GM23338 (cell line): Measurements from ENCODE around the gene RALY. TPM values are rescaled to one million over a fixed set of nuclear protein-coding genes. Genes with fewer than 3 reads are reported as not detected.

Source experiments
- ATAC-seq: fragments of 200-7000 bp; cut with Tn5 transposase; 3 replicates; pipeline ENCODE4 v1.9.1; 2020
- DNase-seq: peaks from one replicate; pipeline ENCODE4 v3.0.0-alpha.2; 2015; ENCODE audit warnings: low spot score
- H2AFZ ChIP-seq: fragments of 200-600 bp; sonication (generic); 2 replicates; pipeline ENCODE4 v1.8.0; 2016; ENCODE audit warnings: antibody characterized with exemption, mild to moderate bottlenecking, moderate library complexity
- H3F3A ChIP-seq: fragments of 200-600 bp; sonication (generic); replicated peaks from 2 replicates; pipeline ENCODE4 v1.8.0; 2017; ENCODE audit warnings: antibody characterized with exemption, mixed run types, low read depth
- H3K27ac ChIP-seq: fragments of 200-600 bp; sonication (generic); 2 replicates; pipeline ENCODE4 v1.6.1; 2016; ENCODE audit warnings: low read depth
- H3K27me3 ChIP-seq: fragments of 200-600 bp; sonication (generic); 2 replicates; pipeline ENCODE4 v1.8.0; 2016; ENCODE audit warnings: mild to moderate bottlenecking, mixed run types, moderate library complexity; ENCODE audit not compliant: insufficient read depth
- H3K36me3 ChIP-seq: fragments of 200-600 bp; sonication (generic); 2 replicates; pipeline ENCODE4 v1.8.0; 2016; ENCODE audit warnings: mild to moderate bottlenecking; ENCODE audit not compliant: insufficient read depth
- H3K4me1 ChIP-seq: fragments of 200-600 bp; sonication (generic); 2 replicates; pipeline ENCODE4 v1.8.0; 2016; ENCODE audit warnings: mild to moderate bottlenecking, moderate library complexity; ENCODE audit not compliant: insufficient read depth
- H3K4me2 ChIP-seq: fragments of 200-600 bp; sonication (generic); 2 replicates; pipeline ENCODE4 v1.7.1; 2017; ENCODE audit warnings: mixed run types
- H3K4me3 ChIP-seq: fragments of 200-600 bp; sonication (generic); 2 replicates; pipeline ENCODE4 v1.6.1; 2016; ENCODE audit warnings: mixed run types
- H3K79me2 ChIP-seq: fragments of 200-600 bp; sonication (generic); replicated peaks from 2 replicates; pipeline ENCODE4 v1.8.0; 2017; ENCODE audit warnings: mild to moderate bottlenecking; ENCODE audit not compliant: insufficient read depth
- H3K9me2 ChIP-seq: fragments of 200-600 bp; sonication (generic); 2 replicates; pipeline ENCODE4 v1.8.0; 2017; ENCODE audit not compliant: insufficient read depth
- H4K20me1 ChIP-seq: fragments of 200-600 bp; sonication (generic); replicated peaks from 2 replicates; pipeline ENCODE4 v1.8.0; 2017; ENCODE audit warnings: mild to moderate bottlenecking; ENCODE audit not compliant: insufficient read depth
- H3K27ac Mint-ChIP-seq: 2 replicates; pipeline ENCODE4 v1.8.0; 2020; ENCODE audit warnings: inconsistent platforms, mild to moderate bottlenecking, moderate library complexity, mixed read lengths
- H3K27me3 Mint-ChIP-seq: 3 replicates; pipeline ENCODE4 v1.8.0; 2022; ENCODE audit warnings: low read depth, mild to moderate bottlenecking, moderate library complexity, mixed read lengths, inconsistent platforms; ENCODE audit not compliant: insufficient read depth, poor library complexity
- H3K36me3 Mint-ChIP-seq: 3 replicates; pipeline ENCODE4 v1.8.0; 2021; ENCODE audit warnings: low read depth, mild to moderate bottlenecking, inconsistent platforms, moderate library complexity, mixed read lengths
- H3K4me1 Mint-ChIP-seq: 3 replicates; pipeline ENCODE4 v1.8.0; 2020; ENCODE audit warnings: mild to moderate bottlenecking, inconsistent platforms, mixed read lengths
- H3K4me3 Mint-ChIP-seq: 3 replicates; pipeline ENCODE4 v1.8.0; 2021; ENCODE audit warnings: moderate library complexity, mild to moderate bottlenecking, inconsistent platforms, mixed read lengths
- H3K9me3 Mint-ChIP-seq: 3 replicates; pipeline ENCODE4 v1.8.0; 2020; ENCODE audit warnings: moderate library complexity, mild to moderate bottlenecking, inconsistent platforms, mixed read lengths
- CREB1 ChIP-seq: fragments of 250-450 bp; sonication (Bioruptor Pico); IDR thresholded peaks from 2 replicates; pipeline ENCODE4 v1.5.0; 2020; ENCODE audit warnings: low read depth, mild to moderate bottlenecking, moderate library complexity
- CTCF ChIP-seq, 2 experiments: fragments of 200-600 bp in 1 of 2; sonication (generic) in 1 of 2; conservative IDR thresholded peaks; 2 replicates each; pipeline versions ENCODE4 v1.5.1 to v1.6.1; 2016 to 2017; ENCODE audit warnings: antibody characterized with exemption in 2 of 2, low read depth in 2 of 2, mild to moderate bottlenecking in 2 of 2, moderate library complexity in 1 of 2
- ZNF462 ChIP-seq: fragments of 250-450 bp; sonication (Bioruptor Pico); IDR thresholded peaks from 2 replicates; pipeline ENCODE4 v1.5.0; 2020; ENCODE audit warnings: mild to moderate bottlenecking, moderate library complexity
- polyA plus RNA-seq: library from polyadenylated mRNA; unstranded; fragments of >200 nt; fragmentation: Nextera tagmentation; extraction: Ambion mirVana; gene quantifications from 2 replicates; pipeline ENCODE4 v1.2.1, GENCODE V29; 2016
- total RNA-seq: library from RNA; depleted of rRNA; stranded (reverse); fragments of >200 nt; shearing (Covaris generic); gene quantifications from 2 replicates; pipeline ENCODE4 v1.2.3, GENCODE V29; 2014
- TF ChIP-seq, protein P1 (sequence below): IDR thresholded peaks from one replicate; pipeline ENCODE4 v1.6.1; 2018; ENCODE audit warnings: antibody characterized with exemption; ENCODE audit not compliant: unreplicated experiment

Gene RALY
- total and polyA plus RNA-seq, 2 experiments from 2014 or later: 144 to 167 TPM

- Mint-ChIP-seq H3K27ac (no peak overlapping the region), H3K27me3 (peaks cover 2% of the 10 kb centered on the region), H3K36me3 (no peaks in the 10 kb centered on the region; the same call in 2 of the 3 replicates), H3K4me1 (peaks cover 3% of the 10 kb centered on the region; the same call in 2 of the 3 replicates), H3K4me3 (no peak overlapping the region), H3K9me3 (peaks cover 3% of the 10 kb centered on the region; the same call in 2 of the 3 replicates)
- DNase-seq: peak; percentile 95
- Histone ChIP-seq H3K4me1 (no peaks in the 10 kb centered on the region), H3K79me2 (no peaks in the 10 kb centered on the region), H4K20me1 (no peaks in the 10 kb centered on the region), H3F3A (no peaks in the 10 kb centered on the region), H3K4me2 (no peak overlapping the region), H3K27me3 (no peaks in the 10 kb centered on the region), H3K4me3 (no peak overlapping the region), H3K27ac (no peak overlapping the region), H3K36me3 (no peaks in the 10 kb centered on the region), H3K9me2 (no peaks in the 10 kb centered on the region), H2AFZ (no peak overlapping the region)
- TF ChIP-seq ZNF462 (CRISPR knock-in tag): peak; percentile 85; the same call in 1 of the 2 replicates
- TF ChIP-seq, protein P1, sequence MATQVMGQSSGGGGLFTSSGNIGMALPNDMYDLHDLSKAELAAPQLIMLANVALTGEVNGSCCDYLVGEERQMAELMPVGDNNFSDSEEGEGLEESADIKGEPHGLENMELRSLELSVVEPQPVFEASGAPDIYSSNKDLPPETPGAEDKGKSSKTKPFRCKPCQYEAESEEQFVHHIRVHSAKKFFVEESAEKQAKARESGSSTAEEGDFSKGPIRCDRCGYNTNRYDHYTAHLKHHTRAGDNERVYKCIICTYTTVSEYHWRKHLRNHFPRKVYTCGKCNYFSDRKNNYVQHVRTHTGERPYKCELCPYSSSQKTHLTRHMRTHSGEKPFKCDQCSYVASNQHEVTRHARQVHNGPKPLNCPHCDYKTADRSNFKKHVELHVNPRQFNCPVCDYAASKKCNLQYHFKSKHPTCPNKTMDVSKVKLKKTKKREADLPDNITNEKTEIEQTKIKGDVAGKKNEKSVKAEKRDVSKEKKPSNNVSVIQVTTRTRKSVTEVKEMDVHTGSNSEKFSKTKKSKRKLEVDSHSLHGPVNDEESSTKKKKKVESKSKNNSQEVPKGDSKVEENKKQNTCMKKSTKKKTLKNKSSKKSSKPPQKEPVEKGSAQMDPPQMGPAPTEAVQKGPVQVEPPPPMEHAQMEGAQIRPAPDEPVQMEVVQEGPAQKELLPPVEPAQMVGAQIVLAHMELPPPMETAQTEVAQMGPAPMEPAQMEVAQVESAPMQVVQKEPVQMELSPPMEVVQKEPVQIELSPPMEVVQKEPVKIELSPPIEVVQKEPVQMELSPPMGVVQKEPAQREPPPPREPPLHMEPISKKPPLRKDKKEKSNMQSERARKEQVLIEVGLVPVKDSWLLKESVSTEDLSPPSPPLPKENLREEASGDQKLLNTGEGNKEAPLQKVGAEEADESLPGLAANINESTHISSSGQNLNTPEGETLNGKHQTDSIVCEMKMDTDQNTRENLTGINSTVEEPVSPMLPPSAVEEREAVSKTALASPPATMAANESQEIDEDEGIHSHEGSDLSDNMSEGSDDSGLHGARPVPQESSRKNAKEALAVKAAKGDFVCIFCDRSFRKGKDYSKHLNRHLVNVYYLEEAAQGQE: no peak
- peak; percentile 99 to 100 for TF ChIP-seq CTCF (conservative IDR thresholded peaks at IDR 0.05; ENCODE audit: low read depth in 2 of 2)
- 0 out of 2 replicates have a peak, but pooled peaks have one; percentile 30 for TF ChIP-seq CREB1 (CRISPR knock-in tag)
- peak; percentile 97 for ATAC-seq
Observed at GRCh38 chr20:33947709-33948295, 45.9 kb upstream of the RALY start.
